Liver (tissue), 3 donors: ENCODE measurements around the gene HK2.

ENCODE experiments used
- CTCF ChIP-seq: fragments of 150-350 bp; IDR thresholded peaks from 2 replicates; pipeline ENCODE4 v1.5.1; 2017; ENCODE audit warnings: improper control_type of control experiment, low read depth, low read length; ENCODE audit not compliant: missing input control
- FOXA2 ChIP-seq: IDR thresholded peaks from 2 replicates; pipeline ENCODE4 v1.6.1; 2016; ENCODE audit warnings: antibody characterized with exemption
- GABPA ChIP-seq, 2 donors: IDR thresholded peaks in 1 of 2; conservative IDR thresholded peaks in 1 of 2; 2 replicates each; pipeline ENCODE4 v1.6.1; 2016; ENCODE audit warnings: antibody characterized with exemption in 2 of 2, mild to moderate bottlenecking in 1 of 2, moderate library complexity in 1 of 2
- HNF4G ChIP-seq: IDR thresholded peaks from 2 replicates; pipeline ENCODE4 v1.6.1; 2016; ENCODE audit warnings: antibody characterized with exemption
- JUND ChIP-seq, 2 donors: IDR thresholded peaks; 2 replicates each; pipeline ENCODE4 v1.6.1; 2016; ENCODE audit warnings: antibody characterized with exemption in 2 of 2
- MAX ChIP-seq: IDR thresholded peaks from 2 replicates; pipeline ENCODE4 v1.6.1; 2016; ENCODE audit warnings: antibody characterized with exemption
- RAD21 ChIP-seq, 2 donors: IDR thresholded peaks; 2 replicates each; pipeline ENCODE4 v1.6.1; 2016; ENCODE audit warnings: antibody characterized with exemption in 2 of 2, mild to moderate bottlenecking in 2 of 2
- REST ChIP-seq: IDR thresholded peaks from 2 replicates; pipeline ENCODE4 v1.6.1; 2016; ENCODE audit warnings: antibody characterized with exemption, mild to moderate bottlenecking
- SP1 ChIP-seq: IDR thresholded peaks from 2 replicates; pipeline ENCODE4 v1.6.1; 2018; ENCODE audit warnings: antibody characterized with exemption, mild to moderate bottlenecking
- TAF1 ChIP-seq: conservative IDR thresholded peaks from 2 replicates; pipeline ENCODE4 v1.6.1; 2016; ENCODE audit warnings: antibody characterized with exemption, mild to moderate bottlenecking
- YY1 ChIP-seq: IDR thresholded peaks from 2 replicates; pipeline ENCODE4 v1.6.1; 2016; ENCODE audit warnings: antibody characterized with exemption, mild to moderate bottlenecking
- ZBTB33 ChIP-seq: IDR thresholded peaks from 2 replicates; pipeline ENCODE4 v1.6.1; 2016; ENCODE audit warnings: antibody characterized with exemption
- donor health status: healthy.
- donor health status: healthy.

GRCh38 chr2:74828543-74828942 is 5.4 kb upstream of the HK2 start:
- TF ChIP-seq CTCF (no peak), RAD21 (IDR thresholded peaks at IDR 0.05) (no peak), YY1 (no peak), JUND (IDR thresholded peaks at IDR 0.05) (no peak), TAF1 (no peak), REST (no peak), ZBTB33 (no peak), SP1 (no peak), MAX (no peak), FOXA2 (no peak), HNF4G (no peak), GABPA (IDR thresholded peaks at IDR 0.05 in 1 of 2, conservative IDR thresholded peaks at IDR 0.05 in 1 of 2) (no peak)
